Measurements from ENCODE around the gene CCDC134. TPM values are rescaled to one million over a fixed set of nuclear protein-coding genes. Genes with fewer than 3 reads are reported as not detected.

Gene CCDC134
- total RNA-seq, 1 donor from 2014 or later = 10.3 TPM

- DNase-seq (ENCODE audit: low read depth) = no peak
- Histone ChIP-seq H3K27me3 (ENCODE audit: control insufficient read depth, insufficient read depth, low read length) (no peaks in the 10 kb centered on the region), H3K4me3 (ENCODE audit: low read depth, low read length) (no peak overlapping the region), H3K36me3 (ENCODE audit: control insufficient read depth, insufficient read depth, low read length) (peaks cover 2% of the 10 kb centered on the region)
- no peak for TF ChIP-seq CTCF (IDR thresholded peaks at IDR 0.05; ENCODE audit: insufficient read depth, low read length, poor library complexity, severe bottlenecking)
Observed at GRCh38 chr22:41841085-41841712, 40.7 kb downstream of the CCDC134 start.

DNA sequence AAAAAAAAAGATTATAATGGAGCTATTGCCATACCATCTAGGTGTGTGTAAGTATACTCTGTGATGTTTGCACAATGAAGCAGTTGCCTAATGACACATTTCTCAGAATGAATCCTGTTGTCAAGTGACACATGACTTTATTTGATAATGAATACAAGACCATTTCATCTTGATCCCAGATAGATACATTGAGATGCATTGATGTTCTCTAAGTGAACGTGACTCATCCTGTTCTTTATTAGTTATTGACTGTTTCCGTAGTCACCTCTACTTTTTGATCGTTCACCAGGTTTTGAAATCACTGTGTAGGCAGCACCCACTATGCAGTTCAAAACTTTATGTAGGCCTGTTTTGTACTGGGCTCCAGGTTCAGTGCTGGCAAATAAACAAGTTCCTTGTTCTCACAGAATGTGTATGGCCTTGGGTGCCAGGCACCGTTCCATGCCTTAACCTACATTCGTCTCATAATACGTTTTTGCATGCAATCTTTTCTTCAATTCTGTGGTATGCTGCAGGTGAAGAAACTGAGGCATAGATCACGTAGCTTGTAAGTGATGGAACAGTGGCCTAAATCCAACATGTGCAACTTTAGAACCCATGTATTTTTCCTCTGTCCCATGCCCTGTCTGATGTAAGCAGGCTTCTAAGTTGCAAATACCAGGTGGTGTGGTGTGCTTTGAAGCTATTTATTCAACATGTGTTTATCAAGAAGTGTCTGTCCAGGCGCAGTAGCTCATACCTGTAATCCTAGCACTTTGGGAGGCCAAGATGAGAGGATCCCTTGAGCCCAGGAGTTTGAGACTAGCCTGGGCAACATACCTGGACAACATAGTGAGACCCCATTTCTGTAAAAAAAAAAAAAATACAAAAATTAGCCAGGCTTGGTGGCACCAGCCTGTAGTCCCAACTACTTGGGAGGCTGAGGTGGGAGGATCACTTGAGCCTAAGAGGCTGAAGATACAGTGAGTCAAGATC, 42.8 kb downstream of the CCDC134 start:
- Histone ChIP-seq H3K27me3 (ENCODE audit: control insufficient read depth, insufficient read depth, low read length) (no peaks in the 10 kb centered on the region), H3K36me3 (ENCODE audit: control insufficient read depth, insufficient read depth, low read length) (peaks cover 2% of the 10 kb centered on the region), H3K4me3 (ENCODE audit: low read depth, low read length) (no peak overlapping the region)
- no peak for DNase-seq (ENCODE audit: low read depth)
- TF ChIP-seq CTCF (IDR thresholded peaks at IDR 0.05; ENCODE audit: insufficient read depth, low read length, poor library complexity, severe bottlenecking) = no peak

GRCh38 chr22:41844036-41844435, 43.6 kb downstream of the CCDC134 start:
- DNase-seq (ENCODE audit: low read depth) = no peak
- H3K36me3 ChIP-seq (ENCODE audit: control insufficient read depth, insufficient read depth, low read length) = peaks cover 1% of the 10 kb centered on the region
- no peak for TF ChIP-seq CTCF (IDR thresholded peaks at IDR 0.05; ENCODE audit: insufficient read depth, low read length, poor library complexity, severe bottlenecking)
- H3K27me3 ChIP-seq (ENCODE audit: control insufficient read depth, insufficient read depth, low read length) = no peaks in the 10 kb centered on the region
- no peak overlapping the region for H3K4me3 ChIP-seq (ENCODE audit: low read depth, low read length)

- DNase-seq (ENCODE audit: low read depth) = no peak
- H3K27me3 ChIP-seq (ENCODE audit: control insufficient read depth, insufficient read depth, low read length) = no peaks in the 10 kb centered on the region
- H3K36me3 ChIP-seq (ENCODE audit: control insufficient read depth, insufficient read depth, low read length) = peaks cover 1% of the 10 kb centered on the region
- H3K4me3 ChIP-seq (ENCODE audit: low read depth, low read length) = no peak overlapping the region
- TF ChIP-seq CTCF (IDR thresholded peaks at IDR 0.05; ENCODE audit: insufficient read depth, low read length, poor library complexity, severe bottlenecking) = no peak
Observed at GRCh38 chr22:41844513-41844912, 44.0 kb downstream of the CCDC134 start.

DNA sequence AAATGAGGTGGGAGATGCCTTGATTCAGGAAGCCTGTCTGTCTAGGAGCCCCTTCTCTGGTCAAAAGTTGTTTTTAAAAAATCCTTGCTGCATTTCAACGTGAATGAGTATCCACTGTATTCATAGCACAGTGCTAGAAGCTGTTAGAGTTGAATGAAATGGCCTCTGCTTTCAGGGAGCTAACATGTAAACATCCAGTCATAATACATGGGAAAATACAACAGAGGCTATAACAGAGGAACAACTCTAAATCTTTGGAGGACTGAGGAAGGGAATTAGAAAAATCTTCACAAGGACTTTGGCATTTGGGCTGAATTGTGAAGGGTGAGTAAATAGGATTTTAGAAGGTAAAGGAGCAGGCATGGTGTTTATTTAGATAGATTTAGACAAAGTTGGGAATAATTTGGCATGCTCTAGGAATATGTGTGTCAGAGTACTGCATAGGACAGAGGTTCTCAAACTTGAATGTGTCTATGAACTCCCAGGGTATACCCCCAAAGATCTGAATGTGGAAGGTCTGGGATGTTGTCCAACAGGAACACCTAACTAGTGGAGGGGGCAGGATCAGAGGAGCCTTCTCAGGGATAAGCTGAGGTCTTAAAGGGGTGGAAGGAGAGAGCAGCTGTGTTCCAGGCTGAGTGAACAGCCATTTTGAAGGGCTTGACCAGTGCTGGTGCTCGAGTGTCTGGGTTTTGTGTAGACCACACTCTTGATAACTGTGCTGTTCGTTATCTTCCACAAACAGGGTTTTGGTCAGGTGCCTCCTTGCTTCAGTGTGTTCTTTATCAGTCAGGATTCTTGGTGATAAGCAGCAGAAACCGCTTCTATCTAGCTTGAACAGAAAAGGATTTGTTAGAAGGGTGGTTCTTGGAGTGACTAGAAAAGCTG, 45.1 kb downstream of the CCDC134 start:
- TF ChIP-seq CTCF (IDR thresholded peaks at IDR 0.05; ENCODE audit: insufficient read depth, low read length, poor library complexity, severe bottlenecking) = no peak
- no peak for DNase-seq (ENCODE audit: low read depth)
- peaks cover 1% of the 10 kb centered on the region for H3K36me3 ChIP-seq (ENCODE audit: control insufficient read depth, insufficient read depth, low read length)
- H3K27me3 ChIP-seq (ENCODE audit: control insufficient read depth, insufficient read depth, low read length) = no peaks in the 10 kb centered on the region
- no peak overlapping the region for H3K4me3 ChIP-seq (ENCODE audit: low read depth, low read length)

All from kidney epithelial cell (primary cell).